Endothelial cell of hepatic sinusoid (primary cell): ENCODE results near the gene OCEL1.

Experiments used
- in situ Hi-C: cut with HindIII; loops from 2 replicates; pipeline ENCODE4 v1.10.0; 2017; ENCODE audit warnings: low sequenced_read_pairs

Gene OCEL1

GRCh38 chr19:17209126-17210036, 16.6 kb upstream of the OCEL1 start:
- in situ Hi-C loops, result no loop called here

DNA sequence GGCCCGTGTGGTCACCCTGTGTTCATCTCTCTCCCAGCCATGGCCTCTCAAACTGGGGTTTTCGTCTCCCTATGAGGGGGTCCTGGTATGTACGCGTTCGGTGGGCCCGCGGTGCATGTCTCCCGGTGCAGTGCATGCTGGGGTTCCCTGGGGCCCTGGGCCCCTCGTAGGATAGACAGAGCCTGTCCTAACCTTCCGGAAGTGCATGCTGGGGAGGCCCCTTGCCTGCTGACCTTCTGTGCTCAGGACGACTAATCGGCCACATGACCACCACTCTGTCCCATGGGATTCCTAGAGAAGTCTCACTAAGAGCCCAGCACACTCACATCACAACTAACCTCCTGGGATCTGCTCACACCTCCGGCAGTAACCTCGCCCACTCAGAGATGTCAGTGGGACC, 15.7 kb upstream of the OCEL1 start:
- in situ Hi-C loops, result no loop called here

GRCh38 chr19:17211547-17212446, 14.2 kb upstream of the OCEL1 start:
- in situ Hi-C loops, result no loop called here

- in situ Hi-C loops, result no loop called here
Measured at GRCh38 chr19:17213334-17213733, 12.7 kb upstream of the OCEL1 start.

- in situ Hi-C loops, result no loop called here
Measured at GRCh38 chr19:17214508-17215126, 11.4 kb upstream of the OCEL1 start.

- in situ Hi-C loops, result no loop called here
Measured at GRCh38 chr19:17215127-17215971, 10.7 kb upstream of the OCEL1 start, which contains the start of gene USE1. Gene USE1 (plus strand): TSS chr19:17215357. CDS start chr19:17215406, 49 bp downstream.

- in situ Hi-C loops, result no loop called here
Measured at GRCh38 chr19:17216058-17216670, 9.9 kb upstream of the OCEL1 start.

DNA sequence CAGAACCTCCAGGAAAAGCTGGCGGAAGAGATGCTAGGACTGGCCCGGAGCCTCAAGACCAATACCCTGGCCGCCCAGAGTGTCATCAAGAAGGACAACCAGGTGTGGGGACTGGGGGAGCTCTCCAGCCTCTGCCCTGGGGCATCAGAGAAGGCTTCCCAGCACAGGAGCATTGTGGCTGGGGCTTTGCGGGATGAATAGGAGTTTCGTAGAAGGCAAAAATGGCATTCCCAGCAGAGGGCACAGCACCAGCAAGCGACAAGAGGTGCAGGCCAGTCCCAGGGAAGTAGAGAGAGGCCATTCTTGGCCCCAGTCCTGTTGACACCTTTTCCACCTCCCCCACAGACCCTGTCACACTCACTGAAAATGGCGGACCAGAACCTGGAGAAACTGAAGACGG, 6.7 kb upstream of the OCEL1 start:
- in situ Hi-C loops, result no loop called here

- in situ Hi-C loops, result no loop called here
Measured at GRCh38 chr19:17220207-17220758, 5.7 kb upstream of the OCEL1 start.

GRCh38 chr19:17225053-17225452, 973 bp upstream of the OCEL1 start:
- in situ Hi-C loops, result no loop called here

GRCh38 chr19:17227798-17228367, 1.9 kb downstream of the OCEL1 start:
- in situ Hi-C loops, result no loop called here

GRCh38 chr19:17229890-17230289, 3.9 kb downstream of the OCEL1 start:
- in situ Hi-C loops, result no loop called here

GRCh38 chr19:17232258-17232657, 6.2 kb downstream of the OCEL1 start:
- in situ Hi-C loops, result no loop called here

DNA sequence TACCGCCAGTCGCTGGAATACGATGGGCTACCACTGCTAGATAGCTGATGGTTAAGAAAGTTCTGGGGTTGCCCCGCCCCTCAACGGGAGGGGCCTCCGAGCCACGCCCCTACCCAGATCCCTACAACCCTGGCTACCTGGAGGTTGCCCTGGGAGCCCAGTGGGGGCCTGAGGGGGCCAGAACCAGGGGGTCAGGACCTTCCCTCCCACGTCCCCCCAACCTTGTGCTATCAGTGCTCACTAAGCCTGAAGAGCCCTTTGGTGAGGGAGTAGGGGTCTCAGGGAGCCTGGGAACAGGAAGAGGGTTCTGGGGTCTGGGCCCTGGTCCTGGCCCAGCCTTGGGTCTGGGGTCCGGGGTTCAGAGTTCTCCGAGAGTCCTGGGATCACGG, 8.9 kb downstream of the OCEL1 start:
- in situ Hi-C loops, result no loop called here

DNA sequence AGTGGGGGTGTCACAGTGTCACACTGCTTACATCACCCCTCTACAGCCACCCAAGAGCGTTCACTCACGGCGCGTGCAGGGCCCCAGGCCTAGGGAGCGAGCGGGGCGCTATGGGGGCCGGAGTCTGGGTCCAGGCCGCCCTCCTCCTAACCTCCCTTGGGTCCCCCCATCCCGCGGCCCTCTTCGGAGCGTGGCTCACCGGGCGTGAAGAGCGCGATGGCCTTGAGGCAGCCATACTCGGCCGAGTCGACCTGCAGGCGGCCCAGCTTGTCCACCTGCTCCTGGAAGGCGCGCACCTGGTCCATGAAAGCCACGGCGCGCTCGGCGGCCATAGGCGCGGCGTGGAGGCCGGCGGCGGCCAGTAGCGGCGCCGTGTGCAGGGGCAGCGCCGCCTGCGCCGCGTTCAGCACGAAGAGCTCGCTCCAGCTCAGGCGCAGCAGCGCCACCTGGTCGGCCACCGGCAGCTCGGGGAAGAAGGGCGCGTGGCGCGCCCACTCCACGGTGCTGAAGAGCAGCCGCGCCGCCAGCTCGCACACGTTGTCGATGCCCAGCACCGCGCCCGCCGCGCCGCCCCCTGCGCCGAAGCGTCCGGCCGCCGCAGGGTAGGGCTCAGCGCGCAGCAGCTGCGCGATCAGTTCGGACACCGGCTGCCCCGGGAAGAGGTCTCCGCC, 9.4 kb downstream of the OCEL1 start:
- in situ Hi-C loops, result no loop called here

GRCh38 chr19:17235971-17236777, 10.1 kb downstream of the OCEL1 start:
- in situ Hi-C loops, result no loop called here

DNA sequence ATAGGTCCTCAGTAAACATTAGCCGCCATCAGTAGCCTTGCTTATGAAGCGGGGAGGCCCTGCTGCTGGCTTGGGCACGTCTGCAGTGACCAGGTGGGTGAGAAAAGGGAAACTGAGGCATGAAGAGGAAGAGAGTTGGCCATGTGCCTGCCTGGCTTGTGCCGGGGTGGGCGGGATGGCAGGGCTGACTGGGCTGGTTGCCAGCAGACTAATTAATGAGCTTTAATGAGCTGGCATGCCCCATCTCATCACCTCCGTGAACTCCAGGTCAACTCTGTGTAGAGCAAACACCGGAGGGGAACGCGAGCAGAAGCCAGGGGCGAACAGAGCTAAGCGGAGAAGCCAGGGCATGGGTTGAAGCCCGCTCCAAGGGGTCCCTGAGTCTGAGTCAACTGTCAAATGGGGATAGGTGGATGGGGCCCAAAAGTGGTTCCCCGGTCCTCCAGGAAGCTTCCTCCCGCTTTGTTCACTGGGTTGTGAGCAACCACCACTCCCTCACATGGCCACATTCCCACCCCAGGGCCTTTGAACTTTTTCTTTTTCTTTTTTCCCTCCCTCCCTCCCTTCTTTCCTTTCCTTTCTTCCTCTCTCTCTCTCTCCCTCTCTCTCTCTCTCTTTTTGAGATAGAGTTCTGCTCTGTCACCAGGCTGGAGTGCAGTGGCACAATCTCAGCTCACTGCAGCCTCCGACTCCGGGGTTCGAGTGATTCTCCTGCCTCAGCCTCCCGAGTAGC, 11.0 kb downstream of the OCEL1 start:
- in situ Hi-C loops, result no loop called here
